H1 (cell line): ENCODE results near the gene LMTK2.

Experiments
- CBX5 ChIP-seq: fragments of 300-800, 300-1000 bp; sonication (generic); IDR thresholded peaks from 2 replicates; pipeline ENCODE4 v1.7.1; 2016; ENCODE audit warnings: antibody characterized with exemption, low read length, low read depth
- CTCF ChIP-seq, 3 experiments: IDR thresholded peaks; 1 replicate in 2 of 3; 2 replicates in 1 of 3; pipeline versions ENCODE4 v1.5.1 to v1.6.1; 2011; ENCODE audit warnings: low read length in 3 of 3, mild to moderate bottlenecking in 3 of 3, inconsistent platforms in 2 of 3, low read depth in 1 of 3, moderate library complexity in 1 of 3; ENCODE audit not compliant: insufficient read depth in 1 of 3; ENCODE audit errors: control extremely low read depth in 1 of 3
- EGR1 ChIP-seq: IDR thresholded peaks from 2 replicates; pipeline ENCODE4 v1.6.1; 2011; ENCODE audit warnings: low read depth, low read length, borderline replicate concordance
- EZH2 ChIP-seq: fragments of 200-600 bp; sonication (generic); IDR thresholded peaks from 2 replicates; pipeline ENCODE4 v1.7.1; 2012; ENCODE audit warnings: low read depth, mild to moderate bottlenecking, moderate library complexity, low read length, inconsistent platforms; ENCODE audit not compliant: severe bottlenecking
- FOSL1 ChIP-seq: IDR thresholded peaks from 2 replicates; pipeline ENCODE4 v1.6.1; 2011; ENCODE audit warnings: mild to moderate bottlenecking, low read depth, low read length, moderate library complexity; ENCODE audit not compliant: insufficient read depth
- GTF2F1 ChIP-seq: IDR thresholded peaks from 2 replicates; pipeline ENCODE4 v1.6.1; 2012; ENCODE audit warnings: low read depth, low read length, improper control_type of control experiment, borderline replicate concordance
- HDAC2 ChIP-seq, 2 experiments: fragments of 300-600 bp in 1 of 2; sonication (generic) in 1 of 2; IDR thresholded peaks; 2 replicates each; pipeline ENCODE4 v1.6.1; 2011 to 2012; ENCODE audit warnings: low read depth in 2 of 2, low read length in 2 of 2, mild to moderate bottlenecking in 2 of 2, moderate library complexity in 2 of 2, borderline replicate concordance in 1 of 2, inconsistent platforms in 1 of 2
- KDM5A ChIP-seq: fragments of 200-600 bp; IDR thresholded peaks from 2 replicates; pipeline ENCODE4 v1.7.1; 2012; ENCODE audit warnings: mild to moderate bottlenecking, low read length, inconsistent platforms, mixed read lengths
- MAFK ChIP-seq: IDR thresholded peaks from 2 replicates; pipeline ENCODE4 v1.6.1; 2012; ENCODE audit warnings: low read depth, mild to moderate bottlenecking, improper control_type of control experiment, low read length
- MAX ChIP-seq: IDR thresholded peaks from 2 replicates; pipeline ENCODE4 v1.6.1; 2012; ENCODE audit warnings: inconsistent platforms
- POLR2AphosphoS5 ChIP-seq: IDR thresholded peaks from 2 replicates; pipeline ENCODE4 v1.6.1; 2011; ENCODE audit warnings: low read depth, low read length
- RFX5 ChIP-seq: IDR thresholded peaks from 2 replicates; pipeline ENCODE4 v1.6.1; 2011; ENCODE audit warnings: low read depth, low read length, improper control_type of control experiment, borderline replicate concordance
- TCF12 ChIP-seq: IDR thresholded peaks from 2 replicates; pipeline ENCODE4 v1.6.1; 2011; ENCODE audit warnings: low read depth, mild to moderate bottlenecking, low read length

GRCh38 chr7:98213888-98214810, 107.5 kb downstream of the LMTK2 start:
- TF ChIP-seq FOSL1 = no peak
- TF ChIP-seq CTCF (IDR thresholded peaks at IDR 0.05; ENCODE audit: control extremely low read depth in 1 of 3, insufficient read depth in 1 of 3, low read depth in 1 of 3, low read length in 3 of 3) = no peak
- no peak for TF ChIP-seq HDAC2 (IDR thresholded peaks at IDR 0.05; ENCODE audit: borderline replicate concordance in 1 of 2, low read depth in 2 of 2, low read length in 2 of 2)
- TF ChIP-seq EGR1 = no peak
- TF ChIP-seq MAX = no peak
- no peak for TF ChIP-seq TCF12
- no peak for TF ChIP-seq MAFK
- no peak for TF ChIP-seq KDM5A
- TF ChIP-seq GTF2F1 = no peak
- no peak for TF ChIP-seq POLR2AphosphoS5
- TF ChIP-seq EZH2 = no peak
- no peak for TF ChIP-seq RFX5
- TF ChIP-seq CBX5 = no peak
